SK-N-MC (cell line): Measurements from ENCODE around the gene MYO18B.

Source experiments
- DNase-seq: peaks from one replicate; pipeline ENCODE4 v3.0.0-alpha.2; 2011; ENCODE audit warnings: low read depth, low spot score
- H3K27ac ChIP-seq: fragments of 200-600 bp; sonication (generic); 2 replicates; pipeline ENCODE4 v1.5.1; 2016; ENCODE audit warnings: mixed run types
- H3K36me3 ChIP-seq: fragments of 200-600 bp; sonication (generic); 2 replicates; pipeline ENCODE4 v1.6.1; 2017; ENCODE audit warnings: antibody characterized with exemption, low read length, mixed read lengths; ENCODE audit not compliant: insufficient read depth
- H3K4me3 ChIP-seq: fragments of 200-600 bp; sonication (generic); 2 replicates; pipeline ENCODE4 v1.5.1; 2016
- H3K9ac ChIP-seq: fragments of 200-600 bp; sonication (generic); 2 replicates; pipeline ENCODE4 v1.8.0; 2017; ENCODE audit warnings: mixed run types, mixed read lengths; ENCODE audit not compliant: insufficient read length
- H3K9me3 ChIP-seq: fragments of 200-600 bp; sonication (generic); 2 replicates; pipeline ENCODE4 v1.6.1; 2017; ENCODE audit warnings: low read depth, mild to moderate bottlenecking, antibody characterized with exemption, low read length, moderate library complexity, mixed read lengths
- EZH2 ChIP-seq: fragments of 200-600 bp; sonication (generic); IDR thresholded peaks from one replicate; pipeline ENCODE4 v1.6.1; 2017; ENCODE audit warnings: antibody characterized with exemption
- FOXP2 ChIP-seq: optimal IDR thresholded peaks from 2 replicates; pipeline ENCODE3; 2011; ENCODE audit warnings: mild to moderate bottlenecking, moderate library complexity; ENCODE audit not compliant: insufficient read depth; ENCODE audit errors: extremely low read length, control extremely low read depth
- POLR2AphosphoS5 ChIP-seq: IDR thresholded peaks from 2 replicates; pipeline ENCODE4 v1.6.1; 2012; ENCODE audit warnings: mild to moderate bottlenecking, low read depth, low read length, borderline replicate concordance

The MYO18B gene

GRCh38 chr22:26023104-26023775, 281.3 kb downstream of the MYO18B start:
- no peak for DNase-seq
- Histone ChIP-seq H3K36me3 (no peaks in the 10 kb centered on the region), H3K9ac (no peak overlapping the region), H3K4me3 (no peak overlapping the region), H3K9me3 (no peaks in the 10 kb centered on the region), H3K27ac (no peak overlapping the region)
- TF ChIP-seq EZH2, result no peak
- TF ChIP-seq POLR2AphosphoS5, result no peak
- no peak for TF ChIP-seq FOXP2

- H3K27ac ChIP-seq, result no peak overlapping the region
- H3K4me3 ChIP-seq, result no peak overlapping the region
- DNase-seq, result no peak
- H3K9ac ChIP-seq, result no peak overlapping the region
- no peaks in the 10 kb centered on the region for H3K36me3 ChIP-seq
- H3K9me3 ChIP-seq, result no peaks in the 10 kb centered on the region
- TF ChIP-seq POLR2AphosphoS5 (no peak), FOXP2 (no peak), EZH2 (no peak)
Measured at GRCh38 chr22:26025626-26026025, 283.6 kb downstream of the MYO18B start.

- no peaks in the 10 kb centered on the region for H3K36me3 ChIP-seq
Measured at GRCh38 chr22:26027341-26027740, 285.4 kb downstream of the MYO18B start.

GRCh38 chr22:26031641-26032040, 289.7 kb downstream of the MYO18B start:
- no peak for TF ChIP-seq POLR2AphosphoS5
- H3K9me3 ChIP-seq, result no peaks in the 10 kb centered on the region
- H3K4me3 ChIP-seq, result no peak overlapping the region
- no peaks in the 10 kb centered on the region for H3K36me3 ChIP-seq
- H3K27ac ChIP-seq, result no peak overlapping the region
- DNase-seq, result no peak
- no peak overlapping the region for H3K9ac ChIP-seq

More at GRCh38 chr22:26027341-26027740, 285.4 kb downstream of the MYO18B start:
- no peak overlapping the region for H3K27ac ChIP-seq
- H3K9me3 ChIP-seq, result no peaks in the 10 kb centered on the region
- TF ChIP-seq FOXP2 (no peak), EZH2 (no peak), POLR2AphosphoS5 (no peak)
- no peak for DNase-seq
- H3K4me3 ChIP-seq, result no peak overlapping the region
- no peak overlapping the region for H3K9ac ChIP-seq

GRCh38 chr22:26033071-26033470, 291.1 kb downstream of the MYO18B start:
- Histone ChIP-seq H3K9ac (no peak overlapping the region), H3K9me3 (no peaks in the 10 kb centered on the region), H3K27ac (no peak overlapping the region), H3K36me3 (no peaks in the 10 kb centered on the region), H3K4me3 (no peak overlapping the region)
- TF ChIP-seq FOXP2 (no peak), POLR2AphosphoS5 (no peak), EZH2 (no peak)
- DNase-seq, result no peak

GRCh38 chr22:26033586-26033985, 291.6 kb downstream of the MYO18B start:
- Histone ChIP-seq H3K27ac (no peak overlapping the region), H3K36me3 (no peaks in the 10 kb centered on the region), H3K9me3 (no peaks in the 10 kb centered on the region), H3K9ac (no peak overlapping the region), H3K4me3 (no peak overlapping the region)
- TF ChIP-seq FOXP2 (no peak), POLR2AphosphoS5 (no peak), EZH2 (no peak)
- no peak for DNase-seq

- no peak overlapping the region for H3K9ac ChIP-seq
- H3K27ac ChIP-seq, result no peak overlapping the region
- no peak overlapping the region for H3K4me3 ChIP-seq
- no peaks in the 10 kb centered on the region for H3K9me3 ChIP-seq
- no peak for DNase-seq
- TF ChIP-seq EZH2, result no peak
- no peak for TF ChIP-seq FOXP2
- no peak for TF ChIP-seq POLR2AphosphoS5
- H3K36me3 ChIP-seq, result no peaks in the 10 kb centered on the region
Measured at GRCh38 chr22:26035523-26035922, 293.5 kb downstream of the MYO18B start.

GRCh38 chr22:26038365-26038764, 296.4 kb downstream of the MYO18B start:
- Histone ChIP-seq H3K9me3 (no peaks in the 10 kb centered on the region), H3K36me3 (no peaks in the 10 kb centered on the region), H3K4me3 (no peak overlapping the region), H3K27ac (no peak overlapping the region), H3K9ac (no peak overlapping the region)
- no peak for TF ChIP-seq EZH2
- no peak for TF ChIP-seq FOXP2
- no peak for TF ChIP-seq POLR2AphosphoS5
- no peak for DNase-seq

GRCh38 chr22:26041931-26042330, 299.9 kb downstream of the MYO18B start:
- Histone ChIP-seq H3K4me3 (no peak overlapping the region), H3K27ac (no peak overlapping the region), H3K9ac (no peak overlapping the region), H3K9me3 (no peaks in the 10 kb centered on the region), H3K36me3 (no peaks in the 10 kb centered on the region)
- DNase-seq, result no peak
- no peak for TF ChIP-seq POLR2AphosphoS5
- TF ChIP-seq FOXP2, result no peak
- TF ChIP-seq EZH2, result no peak

- no peak overlapping the region for H3K27ac ChIP-seq
- H3K9me3 ChIP-seq, result no peaks in the 10 kb centered on the region
- no peak for TF ChIP-seq FOXP2
- TF ChIP-seq POLR2AphosphoS5, result no peak
- TF ChIP-seq EZH2, result no peak
- DNase-seq, result no peak
- no peaks in the 10 kb centered on the region for H3K36me3 ChIP-seq
- no peak overlapping the region for H3K4me3 ChIP-seq
- no peak overlapping the region for H3K9ac ChIP-seq
Measured at GRCh38 chr22:26043031-26043430, 301.0 kb downstream of the MYO18B start.
